GM18870 (cell line): Measurements from ENCODE around the gene PAIP2.
"Not testable (repeated sequence)": the region's sequence is repeated elsewhere in the genome, so short reads cannot be mapped to it uniquely, and the experiment has no call there.

Experiments used
- ATAC-seq: cut with Tn5 transposase; IDR thresholded peaks from one replicate; pipeline ENCODE4 v1.9.1; 2021; ENCODE audit warnings: moderate library complexity; ENCODE audit not compliant: unreplicated experiment

The PAIP2 gene

DNA sequence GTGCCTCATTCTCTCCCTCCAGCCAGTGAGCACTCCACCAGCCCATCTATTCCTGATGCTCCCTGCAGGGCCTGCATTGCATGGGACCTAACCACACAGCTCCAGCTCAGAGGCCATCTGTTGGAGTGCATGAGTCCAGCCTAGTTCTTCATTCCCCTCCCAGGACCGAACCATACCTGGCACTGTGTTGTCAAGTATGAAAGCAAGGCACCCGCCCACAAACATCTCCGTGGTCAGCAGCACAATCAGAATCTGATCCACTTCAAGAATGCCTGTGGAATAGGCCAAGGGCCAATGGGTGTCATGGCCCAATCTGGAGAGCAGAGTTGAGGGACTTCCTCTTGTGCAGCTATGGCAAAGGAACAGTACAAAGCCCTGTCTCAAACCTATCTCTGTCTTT lies 35.6 kb downstream of the PAIP2 start:
- ATAC-seq, result no peak

- ATAC-seq, result no peak
Observed at GRCh38 chr5:139378101-139378825, 36.6 kb downstream of the PAIP2 start.

DNA sequence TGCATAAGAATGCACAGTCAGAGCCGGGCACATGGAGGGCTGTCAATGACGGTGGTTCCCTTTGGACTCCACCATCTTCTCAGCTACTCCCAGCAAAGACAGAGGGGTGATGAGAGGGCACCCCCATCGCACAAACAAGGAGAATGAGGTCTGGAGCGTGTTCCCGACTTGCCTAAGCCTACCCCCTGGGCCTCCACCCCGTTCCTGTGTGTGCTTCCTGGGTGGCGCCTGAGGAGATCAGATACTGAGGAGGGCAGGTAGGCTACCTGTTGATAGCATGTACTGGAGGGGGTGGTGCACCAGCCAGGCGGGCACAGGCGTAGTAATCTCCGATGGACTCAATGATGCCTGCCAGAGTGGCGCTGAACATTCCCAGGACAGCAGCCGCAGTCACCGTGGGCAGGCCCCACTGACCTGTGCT lies 37.3 kb downstream of the PAIP2 start:
- ATAC-seq, result no peak

DNA sequence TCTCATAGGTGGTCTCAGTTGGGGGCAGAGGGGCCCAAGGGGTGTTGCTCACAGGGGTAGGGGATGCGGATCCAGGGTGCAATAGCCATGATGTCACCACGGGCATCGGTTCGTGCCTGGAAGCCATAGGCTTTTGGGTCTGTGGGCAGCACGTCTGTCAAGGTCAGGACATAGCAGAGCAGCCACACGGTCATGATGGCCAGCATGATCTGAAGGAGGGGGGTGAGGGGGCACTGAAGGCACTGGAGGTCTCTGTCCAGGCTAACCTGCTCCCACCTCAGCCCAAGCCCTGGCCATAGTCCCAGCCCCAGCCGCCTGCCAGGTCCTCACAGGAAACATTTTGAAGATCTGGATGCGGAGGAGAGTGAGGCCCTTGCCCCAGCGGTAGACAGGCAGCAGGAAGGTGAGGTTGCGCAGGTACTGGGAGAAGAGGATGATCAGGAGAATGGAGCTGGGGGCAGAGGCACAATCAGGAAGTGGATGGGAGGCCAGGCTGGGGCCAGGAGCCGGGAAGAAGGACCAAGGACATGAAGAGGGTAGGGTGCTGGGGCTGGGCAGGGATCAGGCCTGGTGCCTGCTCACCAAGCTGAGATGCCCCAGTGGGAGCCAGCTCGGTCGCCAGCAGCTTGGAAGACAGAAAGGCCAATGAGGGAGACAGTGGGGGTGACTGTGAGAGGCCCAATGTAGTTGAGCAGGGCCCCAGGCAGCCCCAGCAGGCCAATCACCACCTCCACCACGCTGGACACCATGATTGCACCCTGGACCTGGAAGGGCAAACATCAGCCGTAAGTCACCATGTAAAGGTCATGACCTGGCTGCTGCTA lies 38.2 kb downstream of the PAIP2 start:
- no peak for ATAC-seq

DNA sequence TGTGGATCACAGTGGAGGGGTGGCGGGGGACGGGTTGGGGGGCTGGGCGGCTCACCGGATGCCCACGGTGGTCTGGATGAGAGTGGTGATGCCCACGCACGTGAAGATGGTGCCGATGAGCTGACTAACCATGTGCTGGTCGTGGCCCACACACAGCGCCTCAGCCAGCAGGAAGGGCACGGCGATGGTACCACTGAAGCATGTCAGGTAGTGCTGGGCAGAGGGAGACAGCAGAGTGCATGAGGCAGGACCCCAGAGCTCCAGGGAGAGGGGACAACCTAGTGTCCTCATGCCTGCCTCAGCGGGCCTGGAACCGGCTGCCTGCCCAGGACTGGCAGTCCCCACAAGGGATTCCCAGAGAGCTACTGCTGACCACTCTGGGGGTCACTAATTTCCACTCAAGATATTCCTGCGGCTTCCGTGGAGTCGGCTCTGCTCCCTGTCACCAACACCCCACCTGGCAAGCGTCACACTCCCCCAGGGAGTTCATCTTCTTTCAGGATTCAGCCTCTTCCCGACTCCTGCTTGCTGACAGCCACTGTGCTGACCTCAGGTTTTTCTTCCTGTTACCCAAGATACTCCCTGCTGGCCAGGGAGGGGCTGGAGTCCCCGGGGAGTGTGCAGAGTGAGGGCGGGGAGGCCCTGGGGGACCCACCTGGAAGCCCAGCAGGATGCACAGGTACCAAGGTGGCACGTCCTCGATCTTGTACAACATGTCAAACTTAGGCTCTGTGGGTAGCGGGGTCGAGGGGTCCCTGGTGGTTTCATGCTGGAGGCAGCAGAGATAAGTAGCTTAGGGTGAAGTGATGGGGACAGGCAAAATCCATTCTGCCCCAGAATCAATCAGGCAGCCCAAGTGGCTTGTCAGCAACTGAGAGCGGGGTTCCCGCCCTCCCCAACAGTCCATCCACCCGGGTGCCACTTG lies 40.4 kb downstream of the PAIP2 start:
- ATAC-seq, result no peak

- ATAC-seq, result no peak
Observed at GRCh38 chr5:139382807-139383206, 41.2 kb downstream of the PAIP2 start.

DNA sequence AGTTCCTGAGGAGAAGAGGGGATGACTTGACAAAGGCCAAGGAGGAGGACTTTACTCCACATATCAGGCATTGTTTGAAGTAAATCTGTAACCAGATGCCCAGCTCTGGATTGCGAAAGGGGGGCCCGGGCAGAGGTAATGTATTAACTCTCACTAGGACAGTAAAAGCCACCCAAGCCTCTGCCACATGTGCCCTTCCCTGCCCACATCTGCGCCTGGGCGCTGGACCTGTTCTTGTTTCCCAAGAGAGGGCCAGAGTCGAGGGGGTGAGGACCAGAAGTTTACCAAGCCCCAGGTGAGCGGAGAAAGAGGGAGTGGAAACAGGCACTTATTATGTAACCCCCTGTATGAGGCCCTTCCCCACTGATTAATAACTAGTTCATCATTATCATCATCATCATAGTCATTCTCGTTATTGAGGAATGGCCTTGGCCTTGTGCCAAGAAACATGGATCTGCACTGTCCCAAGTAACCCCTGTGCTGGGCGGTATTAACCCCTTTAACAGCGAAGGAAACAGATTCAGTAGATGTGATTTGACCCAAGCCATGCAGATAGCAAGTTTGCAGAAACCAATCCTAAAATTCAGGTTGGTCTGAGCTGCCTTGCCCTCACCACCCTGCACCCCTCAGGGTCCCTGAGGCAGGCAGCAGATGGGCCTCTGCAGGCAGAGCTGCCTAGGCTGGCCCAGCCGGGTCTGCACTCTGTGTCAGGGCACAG lies 41.8 kb downstream of the PAIP2 start, which contains the start of gene SLC23A1:
Gene SLC23A1 (minus strand): TSS at position 23 of the 718 bp plus-strand sequence. CDS start 44 bp downstream, outside the sequence.
- no peak for ATAC-seq

DNA sequence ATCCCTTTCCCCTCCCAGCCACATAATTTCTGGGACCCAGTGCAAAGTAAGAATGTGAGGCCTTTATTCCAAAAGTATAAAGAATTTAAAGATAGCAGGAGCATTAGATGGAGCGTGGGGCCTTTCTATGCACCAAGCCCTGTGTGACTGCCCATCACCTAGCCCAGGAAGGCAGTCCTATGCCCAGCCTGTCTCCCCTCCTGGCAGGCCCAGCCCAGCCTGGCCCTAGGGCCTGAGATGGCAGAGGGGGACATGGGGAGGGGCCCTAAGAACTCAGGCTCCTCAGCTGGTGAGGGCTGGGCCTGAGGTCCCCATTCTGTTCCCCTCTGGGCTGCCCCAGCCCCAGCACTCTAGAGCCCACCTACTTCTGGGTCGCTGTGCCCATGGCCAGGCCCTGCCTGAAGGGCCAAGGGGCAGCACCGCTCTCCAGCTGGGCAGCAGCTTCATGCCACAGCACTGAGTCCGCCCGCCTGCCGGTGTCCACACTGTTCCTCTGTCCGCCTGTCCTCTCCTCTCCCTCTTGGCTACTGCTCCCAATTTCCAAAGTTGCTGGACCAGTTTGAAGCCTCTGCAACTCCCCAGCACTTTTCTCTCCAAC lies 42.4 kb downstream of the PAIP2 start:
- no peak for ATAC-seq

GRCh38 chr5:139384591-139385051 lies 43.0 kb downstream of the PAIP2 start:
- ATAC-seq, result no peak

GRCh38 chr5:139385061-139386049 lies 43.7 kb downstream of the PAIP2 start:
- ATAC-seq, result no peak

- no peak for ATAC-seq
Observed at GRCh38 chr5:139386050-139386438, 44.4 kb downstream of the PAIP2 start.

GRCh38 chr5:139386956-139387355 lies 45.3 kb downstream of the PAIP2 start:
- ATAC-seq, result not testable (repeated sequence)

DNA sequence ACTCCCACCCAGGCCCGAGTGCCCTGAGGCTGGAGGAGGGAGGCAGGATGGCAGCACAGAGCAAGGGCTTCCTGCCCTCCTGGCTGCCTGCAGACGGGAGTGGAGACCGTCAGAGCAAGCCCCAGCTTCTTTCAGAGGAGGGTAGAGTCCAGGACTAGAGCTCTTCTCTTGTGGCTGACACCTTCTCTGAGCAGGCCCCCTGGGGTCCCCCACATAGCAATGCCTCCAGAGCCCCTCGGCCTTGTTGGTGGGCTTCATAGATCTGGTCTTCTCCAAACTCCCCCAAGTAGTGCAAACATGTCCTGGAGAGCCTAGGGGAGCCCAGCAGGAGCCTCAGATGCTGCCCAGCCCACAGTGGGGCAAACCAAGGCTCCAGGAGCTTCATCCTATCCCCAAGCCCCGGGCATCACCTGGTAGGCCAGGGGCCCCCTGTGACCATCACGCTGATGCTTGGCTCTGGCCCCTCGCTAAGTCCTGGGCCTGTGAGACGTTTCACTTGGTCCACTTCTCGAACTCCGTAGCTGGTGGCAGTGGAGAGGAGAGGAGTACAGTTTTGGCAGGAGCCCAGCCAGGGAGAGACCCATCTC lies 46.0 kb downstream of the PAIP2 start:
- ATAC-seq, result no peak

GRCh38 chr5:139388198-139388821 lies 46.7 kb downstream of the PAIP2 start:
- no peak for ATAC-seq

- peak; percentile 41 for ATAC-seq
Observed at GRCh38 chr5:139389701-139390638, 48.3 kb downstream of the PAIP2 start, which contains the start of gene MZB1. Gene MZB1 (minus strand): TSS chr5:139389913. CDS start chr5:139389856, 57 bp downstream.
